SK-N-SH treated with all-trans-retinoic acid at 6 μM for 48 hours (cell line): ENCODE results near the gene C3orf70.

Source experiments
- TCF4 ChIP-seq: fragments of 250-450 bp; sonication (Bioruptor Pico); IDR thresholded peaks from 2 replicates; pipeline ENCODE4 v1.8.0; 2021; ENCODE audit warnings: mild to moderate bottlenecking, moderate library complexity, borderline replicate concordance
- ZNF70 ChIP-seq: fragments of 450-650 bp; formaldehyde crosslinking; IDR thresholded peaks from 2 replicates; pipeline ENCODE4 v1.5.0; 2020; ENCODE audit warnings: mild to moderate bottlenecking, moderate library complexity

- TF ChIP-seq ZNF70 (no peak), TCF4 (CRISPR knock-in tag) (no peak)
These were observed 123.8 kb downstream of the C3orf70 start for GRCh38 chr3:185029086-185029485.
